ENCODE results near the gene HNF1B.

The HNF1B gene

DNA sequence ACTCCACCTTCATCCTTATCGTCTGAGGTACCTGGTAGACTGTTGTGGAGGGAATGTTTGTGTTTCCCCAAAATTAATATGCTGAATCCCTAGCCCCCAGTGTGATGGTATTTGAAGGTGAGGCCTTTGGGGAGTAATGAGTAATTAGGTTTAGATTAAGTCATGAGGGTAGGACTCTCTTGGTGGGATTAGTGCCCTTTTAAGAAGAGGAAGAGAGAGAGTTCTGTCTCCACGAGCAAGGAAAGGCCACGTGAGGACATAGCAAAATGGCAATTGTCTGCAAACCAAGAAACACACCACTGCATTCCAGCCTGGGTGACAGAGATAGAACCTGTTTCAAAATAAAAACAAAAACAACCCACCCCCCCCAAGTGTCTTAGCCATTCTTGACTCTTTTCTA, 80.6 kb downstream of the HNF1B start:
- DNase-seq: no peak

DNA sequence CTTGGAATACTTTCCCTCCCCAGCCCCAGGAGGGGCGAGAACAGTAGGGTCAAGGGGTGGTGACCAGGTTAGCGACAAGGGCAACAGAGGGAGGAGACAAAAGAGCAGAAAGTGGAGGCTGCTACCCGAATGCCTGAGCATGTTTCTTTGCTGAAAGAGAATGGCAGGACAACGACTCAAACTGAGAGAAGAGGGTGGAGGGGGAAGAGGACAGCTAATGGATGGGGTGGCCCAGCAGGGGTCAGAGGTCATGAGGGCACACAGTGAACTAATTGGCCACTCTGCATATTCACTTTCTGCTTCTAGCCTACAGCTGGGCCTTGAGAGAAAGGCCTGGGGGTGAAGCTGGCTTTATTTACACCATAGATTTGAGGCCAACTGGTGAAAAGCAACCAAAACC, 82.5 kb downstream of the HNF1B start:
- no peak for DNase-seq

DNA sequence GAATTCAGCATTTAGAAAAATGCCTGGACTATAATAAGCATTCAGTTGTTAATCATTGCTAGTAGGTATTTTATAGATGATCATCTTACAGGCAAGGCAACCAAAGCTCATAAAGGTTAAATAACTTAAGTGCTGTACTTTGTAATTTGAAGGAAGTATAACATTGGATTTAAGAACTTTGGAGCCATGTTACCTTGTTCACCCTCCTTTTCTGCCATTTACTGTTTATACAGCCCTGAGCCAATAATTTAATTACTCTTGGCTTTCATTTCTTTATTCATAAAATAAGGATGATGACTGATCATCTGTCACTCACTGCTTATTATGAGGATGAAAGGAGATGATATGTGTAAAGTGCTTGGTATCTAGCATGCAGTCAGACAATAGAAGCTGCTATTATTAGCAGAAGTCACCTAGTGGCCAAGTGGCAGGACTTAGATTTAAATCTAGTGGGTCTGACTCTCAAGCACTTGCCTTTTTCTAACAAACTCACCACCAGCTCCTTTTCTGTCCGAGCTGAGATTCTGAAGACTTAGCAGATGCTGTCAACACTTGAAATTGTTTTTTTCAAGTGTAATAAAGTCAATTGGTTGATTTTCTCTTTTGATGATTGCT, 83.4 kb downstream of the HNF1B start:
- no peak for DNase-seq

DNA sequence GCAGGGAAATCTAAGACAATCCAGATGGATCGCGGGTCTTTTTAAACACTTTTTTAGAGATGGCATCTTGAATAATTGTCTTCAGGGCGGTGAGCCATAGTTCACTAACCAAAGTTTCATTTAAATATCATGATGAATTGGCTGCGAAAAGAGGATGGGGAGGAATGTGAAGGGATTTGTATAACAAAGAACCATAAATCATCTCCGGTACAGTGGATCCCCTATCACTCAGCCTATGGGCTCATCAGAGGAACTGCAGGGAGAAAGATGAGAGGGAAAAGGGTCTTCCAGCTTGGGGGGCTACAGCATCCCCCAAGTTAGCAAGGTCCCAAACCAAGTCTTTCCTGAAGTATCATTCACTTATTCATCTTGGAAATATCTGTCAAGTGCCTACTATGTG, 84.9 kb downstream of the HNF1B start:
- DNase-seq: no peak

DNA sequence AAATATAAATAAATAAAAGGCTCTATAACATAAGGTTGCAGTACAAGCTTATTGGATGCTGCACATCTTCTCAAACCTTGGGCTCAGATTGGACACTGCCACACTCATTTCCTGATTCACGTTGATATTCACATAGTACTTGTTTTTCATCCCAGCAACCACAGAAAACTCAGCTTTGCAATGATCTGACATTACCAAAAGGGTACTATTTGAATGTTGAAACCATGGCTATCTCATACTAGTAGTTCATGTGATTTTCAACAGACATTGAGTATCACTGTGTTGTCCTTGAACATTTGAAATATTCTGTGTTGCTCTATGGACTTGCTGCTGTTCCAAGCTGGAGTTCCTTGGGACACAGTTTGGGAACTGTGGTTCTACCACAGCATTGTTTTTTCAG, 87.7 kb downstream of the HNF1B start:
- DNase-seq: no peak

DNA sequence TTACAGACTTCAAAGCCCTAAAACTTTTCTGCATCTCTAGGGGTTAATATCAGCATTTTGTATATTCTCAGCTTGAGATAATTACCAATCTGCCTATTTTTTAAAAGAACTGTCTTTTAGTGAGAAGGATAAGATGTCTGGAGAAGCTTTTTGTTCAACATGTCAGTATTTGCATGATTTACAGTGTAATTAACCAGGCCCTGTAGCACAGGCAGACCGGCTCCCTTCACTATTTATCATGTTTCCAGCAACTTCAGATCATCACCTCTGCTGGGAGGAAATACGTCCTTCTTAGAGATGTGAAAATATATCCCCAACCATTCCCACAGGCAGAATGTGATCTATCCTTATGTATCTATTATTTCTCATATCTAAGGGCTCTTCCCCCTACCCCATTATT, 93.0 kb downstream of the HNF1B start:
- no peak for DNase-seq

DNA sequence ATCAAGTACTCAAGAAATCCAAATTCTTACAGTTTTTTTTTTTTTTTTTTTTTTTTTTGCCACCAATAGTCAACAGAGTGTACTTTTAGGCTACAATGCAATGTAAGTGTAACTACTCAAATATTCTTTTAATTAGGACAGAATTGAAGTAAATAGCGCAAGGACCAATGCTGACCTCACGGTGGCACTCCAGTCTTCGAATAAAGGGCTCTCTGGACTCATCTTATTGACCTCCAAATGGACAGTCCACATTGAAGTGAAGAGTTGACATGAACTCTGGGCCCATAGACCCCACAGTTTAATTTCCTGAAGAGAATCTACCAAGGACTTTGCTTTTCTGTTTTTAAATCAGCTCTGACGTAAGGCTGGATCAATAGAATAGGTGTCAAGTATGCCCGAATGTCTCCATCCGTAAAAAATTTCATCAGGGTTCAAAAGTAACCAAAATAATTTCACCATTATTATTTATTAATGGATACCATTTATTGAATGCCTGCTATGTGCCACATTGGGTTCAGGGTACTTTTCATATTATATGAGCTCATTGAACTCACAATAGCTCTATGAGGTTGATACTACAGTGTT, 94.3 kb downstream of the HNF1B start:
- no peak for DNase-seq

DNA sequence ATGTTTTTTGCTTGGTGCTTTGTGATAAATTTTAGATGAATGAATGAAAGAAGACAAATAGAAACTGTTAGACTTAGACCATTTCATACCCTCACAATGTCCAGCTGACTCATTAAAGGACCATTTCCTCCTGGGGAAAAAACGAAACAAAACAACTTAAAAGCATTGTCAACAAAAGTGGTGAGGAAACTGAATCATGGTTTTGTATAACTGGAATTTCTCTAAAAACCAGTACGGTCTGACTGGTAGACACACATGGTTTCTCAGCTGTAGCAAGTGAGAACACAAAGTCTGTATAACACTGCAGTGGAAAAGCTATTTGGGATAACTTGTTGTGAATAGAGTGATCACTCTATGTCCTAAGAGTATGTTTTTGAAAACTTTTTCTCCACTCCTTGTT, 96.3 kb downstream of the HNF1B start:
- no peak for DNase-seq

DNA sequence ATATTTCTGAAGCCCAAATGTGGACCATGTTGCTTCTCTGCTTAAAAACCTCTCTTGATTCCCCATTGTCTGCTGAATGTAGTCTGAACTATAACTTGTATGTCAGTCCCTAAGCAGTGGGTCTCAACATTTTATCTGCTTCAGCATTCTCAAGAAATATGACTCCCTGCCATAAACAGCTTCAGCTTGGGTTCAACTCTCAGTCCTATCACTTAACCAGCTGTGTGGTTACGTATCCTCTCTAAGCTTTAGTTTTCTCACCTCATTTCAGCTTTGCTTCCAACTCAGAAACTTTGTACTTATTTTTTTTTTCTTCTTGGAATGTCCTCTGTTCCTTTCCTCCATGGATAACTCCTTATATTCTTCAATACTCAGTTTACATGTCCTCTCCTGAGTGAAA, 97.0 kb downstream of the HNF1B start:
- no peak for DNase-seq

DNA sequence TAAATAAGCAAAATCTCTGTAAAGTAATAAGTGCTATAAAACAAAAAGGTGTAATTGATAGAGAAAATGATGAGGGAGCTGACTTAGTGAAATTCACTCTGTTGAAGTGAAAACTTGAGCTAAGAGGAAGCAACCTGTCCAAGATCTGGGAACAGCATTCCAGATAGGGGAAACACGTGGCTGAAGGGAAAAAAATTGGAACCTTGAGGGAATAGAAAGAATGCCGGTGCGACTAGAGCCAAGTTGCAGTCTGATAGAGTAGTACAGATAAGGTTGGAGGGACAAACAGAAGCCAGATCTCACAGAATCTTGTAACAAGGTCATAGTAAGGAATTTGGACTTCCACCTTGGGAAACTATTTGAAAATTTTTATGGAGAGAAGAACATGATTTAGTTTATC, 101.0 kb downstream of the HNF1B start:
- DNase-seq: no peak

DNA sequence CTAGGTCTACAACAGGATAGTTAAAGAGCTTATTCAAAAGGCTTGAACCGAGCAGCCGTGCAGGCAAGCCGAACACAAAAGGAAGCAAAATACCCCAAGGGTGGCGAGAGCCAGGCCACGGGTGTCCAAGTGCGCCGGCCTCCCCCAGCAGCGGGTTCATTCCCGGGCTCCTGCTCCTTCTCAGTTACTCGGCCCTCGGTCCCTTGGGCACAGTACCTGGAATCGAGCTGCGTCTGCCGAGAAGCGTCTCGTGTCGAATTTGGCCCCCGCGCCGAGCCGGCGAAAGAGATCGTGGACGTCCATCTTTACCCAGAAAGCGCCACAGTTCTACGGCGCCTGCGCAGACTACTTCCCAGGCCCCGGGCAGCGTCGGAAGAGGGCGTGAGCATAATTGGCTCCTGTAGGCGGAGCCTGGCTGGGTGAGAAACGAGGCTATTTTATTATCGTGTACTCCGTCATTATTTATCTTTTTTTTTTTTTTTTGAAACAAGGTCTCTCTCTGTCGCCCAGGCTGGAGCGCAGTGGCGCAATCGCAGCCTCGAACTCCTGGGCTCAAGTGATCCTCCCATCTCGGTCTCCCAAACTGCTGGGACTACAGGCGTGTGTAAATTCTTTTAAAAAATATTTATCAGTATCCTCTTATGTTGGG, 101.6 kb downstream of the HNF1B start, which contains the start of gene DDX52:
TSS of gene DDX52 (minus strand) at position 329 of the 649 bp plus-strand sequence. CDS start at position 303, 26 bp downstream.
- peak; percentile 93 for DNase-seq

DNA sequence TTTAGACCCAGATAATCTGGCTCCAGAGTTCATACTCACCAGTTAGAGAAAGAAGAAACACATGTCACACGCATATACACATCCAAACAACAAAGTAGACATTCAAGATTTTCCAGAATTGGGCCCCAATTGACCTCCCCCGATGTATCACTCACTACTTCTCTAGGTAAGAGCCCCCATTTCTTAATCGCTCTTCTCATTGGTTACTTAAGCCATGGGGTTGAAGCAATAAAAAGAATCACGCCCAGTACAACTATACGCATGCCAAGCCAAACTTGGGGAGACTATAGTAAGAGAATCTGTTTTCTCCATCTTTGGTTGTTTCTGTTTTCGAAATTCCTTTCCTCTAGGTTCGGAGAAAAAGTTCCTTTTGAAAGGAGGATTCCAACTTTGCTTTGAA, 102.2 kb downstream of the HNF1B start:
- DNase-seq: no peak

DNA sequence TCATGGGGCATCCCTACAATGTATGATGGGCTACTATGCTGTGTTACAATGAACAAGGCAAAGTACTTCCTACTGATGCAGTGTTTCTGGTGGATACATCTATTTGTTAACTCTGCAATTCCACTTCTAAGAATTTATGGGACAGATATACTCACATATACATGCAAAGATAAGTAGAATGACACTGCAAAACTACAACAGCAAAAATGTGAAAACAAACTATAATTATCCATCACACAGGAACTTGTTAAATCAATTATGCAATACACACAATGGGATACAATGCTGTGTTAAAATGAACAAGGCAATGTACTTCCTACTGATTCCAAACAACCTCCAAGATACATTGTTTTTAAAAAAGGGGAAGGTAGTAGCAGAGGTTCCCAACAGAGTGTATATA, 104.8 kb downstream of the HNF1B start:
- no peak for DNase-seq

DNA sequence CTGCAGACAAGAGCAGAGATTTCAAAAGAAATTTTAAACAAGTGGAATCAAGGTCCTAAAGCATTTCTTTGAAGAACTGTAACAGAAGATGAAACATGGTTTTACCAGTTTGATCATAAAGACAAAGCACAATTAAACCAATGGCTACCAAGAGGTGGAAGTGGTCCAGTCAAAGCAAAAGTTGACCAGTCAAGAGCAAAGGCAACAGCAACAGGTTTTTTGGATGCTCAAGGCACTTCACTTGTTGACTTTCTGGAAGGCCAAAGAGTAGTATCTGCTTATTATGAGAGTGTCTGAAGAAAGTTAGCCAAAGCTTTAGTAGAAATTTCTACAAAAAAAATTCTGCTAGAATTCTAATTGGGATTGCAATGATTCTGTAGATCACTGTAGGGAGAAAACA, 106.9 kb downstream of the HNF1B start:
- no peak for DNase-seq
